Endothelial cell of umbilical vein (primary cell): Measurements from ENCODE around the gene SGK1. TPM values are rescaled to one million over a fixed set of nuclear protein-coding genes. Genes with fewer than 3 reads are reported as not detected.

Experiments used
- BruUV-seq: library from RNA; stranded (reverse); fragments of 400-500 nt; replicated peaks from 2 replicates; lab custom pipeline; 2021; lab: Mats Ljungman, UMichigan
- CTCF ChIA-PET: fragments of 300-600, 350-600 bp; sonication (Branson Sonifier 250); formaldehyde crosslinking; loops from one replicate; lab custom pipeline; 2021; ENCODE audit warnings: antibody characterized with exemption, inconsistent platforms; lab: Charles Lee
- POLR2A ChIA-PET: fragments of 300-600, 350-600 bp; sonication (Branson Sonifier 250); formaldehyde crosslinking; loops from one replicate; lab custom pipeline; 2021; ENCODE audit warnings: antibody characterized with exemption, inconsistent platforms; lab: Charles Lee
- DNase-seq: peaks from one replicate; pipeline ENCODE4 v3.0.0-alpha.2; 2011; ENCODE audit warnings: low read depth, low spot score
- FAIRE-seq: peaks from 2 replicates; lab custom pipeline; 2011; peaks lifted over from hg19 to GRCh38; lab: Jason Lieb, UNC
- H2AFZ ChIP-seq: 2 replicates; pipeline ENCODE4 v1.6.0; 2012; ENCODE audit warnings: low read depth, low read length, control low read depth, inconsistent platforms
- H3K27ac ChIP-seq: 2 replicates; pipeline ENCODE4 v1.5.1; 2011; ENCODE audit warnings: low read depth, mild to moderate bottlenecking, control low read depth, low read length, moderate library complexity; ENCODE audit not compliant: insufficient read depth
- H3K27me3 ChIP-seq, 2 experiments: 2 replicates each; pipeline versions ENCODE4 v1.6.0 to v1.6.1; 2011; ENCODE audit warnings: low read length in 2 of 2, mixed read lengths in 1 of 2; ENCODE audit not compliant: control insufficient read depth in 2 of 2, insufficient read depth in 2 of 2
- H3K36me3 ChIP-seq, 2 experiments: 2 replicates in 1 of 2; 3 replicates in 1 of 2; pipeline ENCODE4 v1.5.1; 2011; ENCODE audit warnings: low read length in 2 of 2, mild to moderate bottlenecking in 1 of 2, moderate library complexity in 1 of 2; ENCODE audit not compliant: control insufficient read depth in 2 of 2, insufficient read depth in 2 of 2; ENCODE audit errors: extremely low read depth in 1 of 2
- H3K4me1 ChIP-seq: 3 replicates; pipeline ENCODE4 v1.5.1; 2011; ENCODE audit warnings: mild to moderate bottlenecking, low read length; ENCODE audit not compliant: control insufficient read depth, insufficient read depth; ENCODE audit errors: extremely low read depth
- H3K4me2 ChIP-seq: 2 replicates; pipeline ENCODE4 v1.6.1; 2011; ENCODE audit warnings: low read length, control low read depth, mixed read lengths; ENCODE audit not compliant: insufficient read depth
- H3K4me3 ChIP-seq, 3 experiments: fragments of 200-600 bp in 1 of 3; sonication (generic), shearing (Covaris generic) in 1 of 3; replicated peaks in 1 of 3; 2 replicates each; pipeline ENCODE4 v1.5.1; 2011 to 2016; ENCODE audit warnings: control low read depth in 3 of 3, low read length in 3 of 3, mild to moderate bottlenecking in 2 of 3, inconsistent platforms in 1 of 3, low read depth in 1 of 3, moderate library complexity in 1 of 3; ENCODE audit not compliant: insufficient read depth in 1 of 3
- H3K79me2 ChIP-seq: 2 replicates; pipeline ENCODE4 v1.6.0; 2012; ENCODE audit warnings: low read length, inconsistent platforms; ENCODE audit not compliant: control insufficient read depth, insufficient read depth
- H3K9ac ChIP-seq: replicated peaks from 2 replicates; pipeline ENCODE3; 2011; ENCODE audit warnings: low read length, control low read depth; ENCODE audit not compliant: insufficient read depth; ENCODE audit errors: extremely low read depth
- H3K9me1 ChIP-seq: replicated peaks from 3 replicates; pipeline ENCODE4 v1.6.0; 2011; ENCODE audit warnings: mild to moderate bottlenecking, low read length; ENCODE audit not compliant: control insufficient read depth, insufficient read depth; ENCODE audit errors: extremely low read depth
- H3K9me3 ChIP-seq: replicated peaks from 2 replicates; pipeline ENCODE4 v1.5.1; 2012; ENCODE audit warnings: low read length, inconsistent platforms; ENCODE audit not compliant: control insufficient read depth, insufficient read depth
- H4K20me1 ChIP-seq: replicated peaks from 2 replicates; pipeline ENCODE3; 2011; ENCODE audit warnings: mild to moderate bottlenecking, low read length; ENCODE audit not compliant: control insufficient read depth, insufficient read depth; ENCODE audit errors: extremely low read depth
- EZH2 ChIP-seq: IDR thresholded peaks from 2 replicates; pipeline ENCODE4 v1.6.1; 2012; ENCODE audit warnings: borderline replicate concordance, low read depth, mild to moderate bottlenecking, moderate library complexity, low read length, inconsistent platforms; ENCODE audit not compliant: severe bottlenecking
- FOS ChIP-seq: IDR thresholded peaks from 2 replicates; pipeline ENCODE4 v1.6.1; 2011; ENCODE audit warnings: mild to moderate bottlenecking, low read length, moderate library complexity, borderline replicate concordance; ENCODE audit not compliant: insufficient read depth
- GATA2 ChIP-seq: IDR thresholded peaks from 2 replicates; pipeline ENCODE4 v1.7.0; 2011; ENCODE audit warnings: low read depth, mild to moderate bottlenecking, moderate library complexity, mixed read lengths, low read length; ENCODE audit not compliant: insufficient read length, insufficient read depth
- MYC ChIP-seq: IDR thresholded peaks from one replicate; pipeline ENCODE4 v1.6.1; 2011; ENCODE audit warnings: mild to moderate bottlenecking, low read depth, low read length
- dilution Hi-C: fragments of 300-500 bp; cut with MboI; formaldehyde crosslinking; loops from one replicate; pipeline ENCODE4 v1.15.0; 2019; ENCODE audit warnings: low sequenced_read_pairs; ENCODE audit not compliant: extremely low pct_ligation_motif_present
- intact Hi-C: fragments of 100-400 bp; cut with micrococcal nuclease; formaldehyde crosslinking; loops from one replicate; pipeline ENCODE4 v1.10.0; 2022
- polyA plus RNA-seq, 4 experiments: library from polyadenylated mRNA; depleted of rRNA in 3 of 4; stranded (reverse) in 3 of 4; unstranded in 1 of 4; fragments of >200 nt; gene quantifications; 2 replicates each; pipeline versions ENCODE4 v1.2.1 to v1.2.3, GENCODE V29; 2011 to 2012; ENCODE audit warnings: missing spikeins in 1 of 4
- total RNA-seq: library from RNA; stranded (reverse); gene quantifications from 2 replicates; pipeline ENCODE4 v1.2.3, GENCODE V29; 2021

The SGK1 gene
- total and polyA plus RNA-seq, 2 donors (not counting 3 experiments of a cell fraction or from before 2014, with no cell fraction given) = 121 to 128 TPM

DNA sequence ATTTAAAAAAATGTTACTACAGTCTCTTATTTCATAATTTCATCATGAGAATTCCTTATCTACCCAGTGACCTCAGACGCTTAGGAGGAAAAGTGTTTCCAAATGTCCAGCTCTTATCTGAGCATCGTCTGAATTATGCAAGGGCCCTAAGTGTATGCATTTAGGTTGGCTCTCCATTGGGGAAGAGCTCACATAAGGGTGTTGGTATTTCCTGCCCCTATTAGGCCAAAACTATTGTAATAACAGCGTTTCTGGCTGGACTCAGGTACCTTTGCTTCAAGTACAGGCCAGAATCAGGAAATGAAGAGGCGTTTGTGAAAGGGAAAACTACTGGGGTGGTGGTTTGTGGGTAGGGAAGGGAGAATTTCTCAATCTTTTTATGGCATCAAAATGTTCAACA is 40.4 kb upstream of the SGK1 start:
- Histone ChIP-seq H3K9ac (no peak overlapping the region), H2AFZ (peak overlapping the region; percentile 88), H3K4me1 (no peaks in the 10 kb centered on the region), H3K27me3 (no peaks in the 10 kb centered on the region), H3K4me2 (no peak overlapping the region), H3K27ac (no peak overlapping the region), H3K9me1 (no peaks in the 10 kb centered on the region), H3K79me2 (no peaks in the 10 kb centered on the region), H4K20me1 (no peaks in the 10 kb centered on the region), H3K36me3 (no peaks in the 10 kb centered on the region), H3K9me3 (no peaks in the 10 kb centered on the region), H3K4me3 (no peak overlapping the region)
- BruUV-seq = no TSS peak
- intact Hi-C loops = no loop called here
- DNase-seq (peak; percentile 13), FAIRE-seq (no peak)
- POLR2A ChIA-PET = no interaction called here
- dilution Hi-C loops = no loop called here
- CTCF ChIA-PET = interaction anchor here (1.0 kb wide), 1 partner anchor 13 kb away, joined by 4 read pairs; no protein-coding TSS in a partner anchor
- TF ChIP-seq MYC = no peak
- TF ChIP-seq EZH2 = no peak
- TF ChIP-seq FOS = no peak
- no peak for TF ChIP-seq GATA2

DNA sequence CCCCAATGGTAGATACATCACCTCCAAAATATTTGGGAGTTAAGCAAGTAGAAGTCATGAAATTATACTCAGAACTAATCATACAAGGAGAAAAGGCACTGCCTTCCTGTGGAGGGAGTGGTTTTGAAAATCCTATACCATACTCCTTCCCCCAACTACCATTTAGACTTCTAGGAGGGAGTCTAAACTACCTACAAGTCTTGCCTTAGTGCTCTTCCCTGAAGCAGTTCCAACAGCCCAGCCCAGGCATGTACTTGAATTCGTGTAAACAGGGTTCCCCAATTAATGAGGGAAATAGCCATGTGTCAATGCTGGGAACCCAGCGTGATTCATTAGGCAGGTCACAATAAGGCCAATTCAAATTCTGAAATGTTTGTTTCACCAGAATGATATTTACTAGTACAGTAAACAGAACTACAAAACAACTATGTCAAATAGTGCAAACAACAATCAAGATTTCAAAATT is 39.1 kb upstream of the SGK1 start:
- Histone ChIP-seq H3K4me2 (no peak overlapping the region), H2AFZ (no peak overlapping the region), H3K4me1 (no peaks in the 10 kb centered on the region), H3K27me3 (no peaks in the 10 kb centered on the region), H3K9ac (no peak overlapping the region), H4K20me1 (no peaks in the 10 kb centered on the region), H3K79me2 (no peaks in the 10 kb centered on the region), H3K4me3 (no peak overlapping the region), H3K9me3 (no peaks in the 10 kb centered on the region), H3K27ac (no peak overlapping the region), H3K9me1 (no peaks in the 10 kb centered on the region), H3K36me3 (no peaks in the 10 kb centered on the region)
- DNase-seq = no peak
- TF ChIP-seq FOS (no peak), GATA2 (no peak)
- POLR2A ChIA-PET = no interaction called here
- dilution Hi-C loops = no loop called here
- no TSS peak for BruUV-seq
- intact Hi-C loops = no loop called here
- CTCF ChIA-PET = interaction anchor here (1.0 kb wide), 1 partner anchor 12 kb away, joined by 4 read pairs; no protein-coding TSS in a partner anchor
- no peak for FAIRE-seq
